Caki2 (cell line): ENCODE data around the gene LRRC8C. TPM values are rescaled to one million over a fixed set of nuclear protein-coding genes. Genes with fewer than 3 reads are reported as not detected.

Experiments used
- total RNA-seq: library from RNA; depleted of rRNA; stranded (reverse); fragments of >200 nt; shearing (Covaris generic); gene quantifications from 2 replicates; pipeline ENCODE4 v1.2.3, GENCODE V29; 2014; ENCODE audit warnings: low replicate concordance; rRNA removed

LRRC8C gene
- total RNA-seq, 1 experiment from 2014 or later: 2.3 TPM

Other genes with a start within 250 kb of the LRRC8C start
- gene LRRC8B, start 108.3 kb upstream of the LRRC8C start, total RNA-seq: 2.3 and 15.9 TPM in 2 replicates
- gene LRRC8D, start 187.9 kb downstream of the LRRC8C start, total RNA-seq: 28.5 and 38.4 TPM in 2 replicates